Fibroblast of pulmonary artery (primary cell): ENCODE data around the gene NPIPA7.
"Not testable (repeated sequence)": the region's sequence is repeated elsewhere in the genome, so short reads cannot be mapped to it uniquely, and the experiment has no call there.

Experiments
- DNase-seq: peaks from one replicate; pipeline ENCODE4 v3.0.0-alpha.2; 2010; ENCODE audit warnings: low read depth
- H3K4me3 ChIP-seq: replicated peaks from 2 replicates; pipeline ENCODE4 v1.5.1; 2011; ENCODE audit warnings: low read depth, mild to moderate bottlenecking, control low read depth, low read length, moderate library complexity

NPIPA7 gene

DNA sequence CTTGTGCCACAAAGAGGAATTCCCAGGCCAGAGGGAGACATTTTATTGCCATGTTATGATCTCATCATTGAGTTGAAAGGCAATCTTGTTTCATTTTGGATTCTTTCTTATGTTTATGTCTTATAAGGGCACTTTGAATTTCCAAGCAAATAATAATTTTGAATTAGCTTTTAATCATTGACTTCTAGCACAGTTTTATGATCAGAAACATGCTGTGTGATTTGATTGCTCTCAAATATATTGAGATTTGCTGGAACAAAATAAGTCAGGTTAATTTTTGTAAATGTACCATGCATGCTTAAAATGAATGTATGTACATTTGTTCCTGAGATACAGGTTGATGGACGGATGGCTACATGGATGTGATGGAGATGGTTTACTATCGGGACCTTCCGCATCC is at the start of gene NPIPA7:
TSS of gene NPIPA7 (plus strand) at position 301 of the 400 bp plus-strand sequence. CDS start 105 bp downstream, outside the sequence.
- H3K4me3 ChIP-seq, DNase-seq: not testable (repeated sequence)

DNA sequence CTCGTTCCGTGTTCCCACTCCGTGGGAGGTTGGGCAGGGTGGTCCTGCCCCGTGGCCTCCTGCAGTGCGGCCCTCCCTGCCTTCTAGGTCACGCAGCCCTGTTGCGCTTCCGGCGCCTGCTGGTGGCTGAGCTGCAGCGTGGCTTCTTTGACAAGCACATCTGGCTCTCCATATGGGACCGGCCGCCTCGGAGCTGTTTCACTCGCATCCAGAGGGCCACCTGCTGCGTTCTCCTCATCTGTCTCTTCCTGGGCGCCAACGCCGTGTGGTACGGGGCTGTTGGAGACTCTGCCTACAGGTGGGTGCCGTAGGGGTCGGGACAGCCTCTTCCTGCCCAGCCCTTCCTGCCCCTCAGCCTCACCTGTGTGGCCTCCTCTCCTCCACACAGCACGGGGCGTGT is 47.5 kb upstream of the NPIPA7 start:
- not testable (repeated sequence) for DNase-seq, H3K4me3 ChIP-seq

DNA sequence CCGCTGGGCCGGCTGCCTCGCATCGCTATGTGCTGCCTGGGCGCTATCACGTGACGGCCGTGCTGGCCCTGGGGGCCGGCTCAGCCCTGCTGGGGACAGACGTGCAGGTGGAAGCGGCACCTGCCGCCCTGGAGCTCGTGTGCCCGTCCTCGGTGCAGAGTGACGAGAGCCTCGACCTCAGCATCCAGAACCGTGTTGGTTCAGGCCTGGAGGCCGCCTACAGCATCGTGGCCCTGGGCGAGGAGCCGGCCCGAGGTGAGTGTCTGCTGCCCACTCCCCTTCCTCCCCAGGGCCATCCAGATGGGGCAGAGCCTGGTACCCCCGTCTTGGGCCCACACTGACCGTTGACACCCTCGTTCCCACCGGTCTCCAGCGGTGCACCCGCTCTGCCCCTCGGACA is 21.4 kb upstream of the NPIPA7 start:
- H3K4me3 ChIP-seq, DNase-seq: not testable (repeated sequence)

DNA sequence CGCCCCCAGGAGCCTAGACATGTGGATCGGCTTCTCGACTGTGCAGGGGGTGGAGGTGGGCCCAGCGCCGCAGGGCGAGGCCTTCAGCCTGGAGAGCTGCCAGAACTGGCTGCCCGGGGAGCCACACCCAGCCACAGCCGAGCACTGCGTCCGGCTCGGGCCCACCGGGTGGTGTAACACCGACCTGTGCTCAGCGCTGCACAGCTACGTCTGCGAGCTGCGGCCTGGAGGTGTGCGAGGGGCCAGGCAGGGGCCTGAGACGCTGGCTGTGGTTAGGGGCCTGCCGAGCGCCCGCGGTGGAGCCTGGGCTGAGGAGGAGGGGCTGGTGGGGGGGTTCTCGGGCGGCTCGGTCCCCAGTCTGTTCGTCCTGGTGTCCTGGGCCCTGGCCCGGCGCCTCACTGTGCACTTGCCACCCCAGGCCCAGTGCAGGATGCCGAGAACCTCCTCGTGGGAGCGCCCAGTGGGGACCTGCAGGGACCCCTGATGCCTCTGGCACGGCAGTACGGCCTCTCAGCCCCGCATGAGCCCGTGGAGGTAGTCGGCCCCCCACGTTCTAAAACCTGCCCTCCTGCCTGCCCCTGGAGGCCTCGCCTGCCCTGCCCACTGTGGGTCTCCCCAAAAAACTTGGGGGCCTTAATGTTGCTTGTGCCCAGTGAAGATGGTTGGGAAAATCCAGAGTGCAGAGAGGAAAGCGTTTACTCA is 20.2 kb upstream of the NPIPA7 start:
- not testable (repeated sequence) for H3K4me3 ChIP-seq, DNase-seq

DNA sequence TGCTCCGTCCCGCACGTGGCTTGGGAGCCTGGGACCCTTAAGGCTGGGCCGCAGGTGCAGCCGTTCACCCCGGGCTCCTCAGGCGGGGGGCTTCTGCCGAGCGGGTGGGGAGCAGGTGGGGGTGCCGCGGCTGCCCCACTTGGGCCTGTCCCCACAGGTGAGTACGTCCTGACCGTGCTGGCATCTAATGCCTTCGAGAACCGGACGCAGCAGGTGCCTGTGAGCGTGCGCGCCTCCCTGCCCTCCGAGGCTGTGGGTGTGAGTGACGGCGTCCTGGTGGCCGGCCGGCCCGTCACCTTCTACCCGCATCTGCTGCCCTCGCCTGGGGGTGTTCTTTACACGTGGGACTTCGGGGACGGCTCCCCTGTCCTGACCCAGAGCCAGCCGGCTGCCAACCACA is 15.3 kb upstream of the NPIPA7 start:
- DNase-seq, H3K4me3 ChIP-seq: not testable (repeated sequence)

DNA sequence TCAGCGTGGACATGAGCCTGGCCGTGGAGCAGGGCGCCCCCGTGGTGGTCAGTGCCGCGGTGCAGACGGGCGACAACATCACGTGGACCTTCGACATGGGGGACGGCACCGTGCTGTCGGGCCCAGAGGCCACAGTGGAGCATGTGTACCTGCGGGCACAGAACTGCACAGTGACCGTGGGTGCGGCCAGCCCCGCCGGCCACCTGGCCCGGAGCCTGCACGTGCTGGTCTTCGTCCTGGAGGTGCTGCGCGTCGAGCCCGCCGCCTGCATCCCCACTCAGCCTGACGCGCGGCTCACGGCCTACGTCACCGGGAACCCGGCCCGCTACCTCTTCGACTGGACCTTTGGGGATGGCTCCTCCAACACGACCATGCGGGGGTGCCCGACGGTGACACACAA is 14.8 kb upstream of the NPIPA7 start:
- not testable (repeated sequence) for DNase-seq, H3K4me3 ChIP-seq

DNA sequence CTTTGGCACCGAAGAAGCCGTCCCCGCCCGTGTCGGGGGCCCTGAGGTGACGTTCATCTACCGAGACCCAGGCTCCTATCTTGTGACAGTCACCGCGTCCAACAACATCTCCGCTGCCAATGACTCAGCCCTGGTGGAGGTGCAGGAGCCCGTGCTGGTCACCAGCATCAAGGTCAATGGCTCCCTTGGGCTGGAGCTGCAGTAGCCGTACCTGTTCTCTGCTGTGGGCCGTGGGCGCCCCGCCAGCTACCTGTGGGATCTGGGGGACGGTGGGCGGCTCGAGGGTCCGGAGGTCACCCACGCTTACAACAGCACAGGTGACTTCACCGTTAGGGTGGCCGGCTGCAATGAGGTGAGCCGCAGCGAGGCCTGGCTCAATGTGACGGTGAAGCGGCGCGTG is 14.2 kb upstream of the NPIPA7 start:
- not testable (repeated sequence) for H3K4me3 ChIP-seq, DNase-seq

DNA sequence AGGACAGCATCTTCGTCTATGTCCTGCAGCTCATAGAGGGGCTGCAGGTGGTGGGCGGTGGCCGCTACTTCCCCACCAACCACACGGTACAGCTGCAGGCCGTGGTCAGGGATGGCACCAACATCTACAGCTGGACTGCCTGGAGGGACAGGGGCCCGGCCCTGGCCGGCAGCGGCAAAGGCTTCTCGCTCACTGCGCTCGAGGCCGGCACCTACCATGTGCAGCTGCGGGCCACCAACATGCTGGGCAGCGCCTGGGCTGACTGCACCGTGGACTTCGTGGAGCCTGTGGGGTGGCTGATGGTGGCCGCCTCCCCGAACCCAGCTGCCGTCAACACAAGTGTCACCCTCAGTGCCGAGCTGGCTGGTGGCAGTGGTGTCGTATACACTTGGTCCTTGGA is 13.6 kb upstream of the NPIPA7 start:
- not testable (repeated sequence) for H3K4me3 ChIP-seq, DNase-seq

DNA sequence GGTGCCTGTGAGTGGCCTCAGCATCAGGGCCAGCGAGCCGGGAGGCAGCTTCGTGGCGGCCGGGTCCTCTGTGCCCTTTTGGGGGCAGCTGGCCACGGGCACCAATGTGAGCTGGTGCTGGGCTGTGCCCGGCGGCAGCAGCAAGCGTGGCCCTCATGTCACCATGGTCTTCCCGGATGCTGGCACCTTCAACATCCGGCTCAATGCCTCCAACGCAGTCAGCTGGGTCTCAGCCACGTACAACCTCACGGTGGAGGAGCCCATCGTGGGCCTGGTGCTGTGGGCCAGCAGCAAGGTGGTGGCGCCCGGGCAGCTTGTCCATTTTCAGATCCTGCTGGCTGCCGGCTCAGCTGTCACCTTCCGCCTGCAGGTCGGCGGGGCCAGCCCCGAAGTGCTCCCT is 13.1 kb upstream of the NPIPA7 start:
- not testable (repeated sequence) for DNase-seq, H3K4me3 ChIP-seq

DNA sequence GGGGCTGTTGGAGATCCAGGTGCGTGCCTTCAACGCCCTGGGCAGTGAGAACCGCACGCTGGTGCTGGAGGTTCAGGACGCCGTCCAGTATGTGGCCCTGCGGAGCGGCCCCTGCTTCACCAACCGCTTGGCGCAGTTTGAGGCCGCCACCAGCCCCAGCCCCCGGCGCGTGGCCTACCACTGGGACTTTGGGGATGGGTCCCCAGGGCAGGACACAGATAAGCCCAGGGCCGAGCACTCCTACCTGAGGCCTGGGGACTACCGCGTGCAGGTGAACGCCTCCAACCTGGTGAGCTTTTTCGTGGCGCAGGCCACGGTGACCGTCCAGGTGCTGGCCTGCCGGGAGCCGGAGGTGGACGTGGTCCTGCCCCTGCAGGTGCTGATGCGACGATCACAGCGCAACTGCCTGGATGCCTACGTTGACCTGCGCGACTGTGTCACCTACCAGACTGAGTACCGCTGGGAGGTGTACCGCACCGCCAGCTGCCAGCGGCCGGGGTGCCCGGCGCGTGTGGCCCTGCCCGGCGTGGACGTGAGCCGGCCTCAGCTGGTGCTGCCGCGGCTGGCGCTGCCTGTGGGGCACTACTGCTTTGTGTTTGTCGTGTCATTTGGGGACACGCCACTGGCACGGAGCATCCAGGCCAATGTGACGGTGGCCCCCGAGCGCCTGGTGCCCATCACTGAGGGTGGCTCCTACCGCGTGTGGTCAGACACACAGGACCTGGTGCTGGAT is 12.2 kb upstream of the NPIPA7 start:
- not testable (repeated sequence) for H3K4me3 ChIP-seq, DNase-seq

DNA sequence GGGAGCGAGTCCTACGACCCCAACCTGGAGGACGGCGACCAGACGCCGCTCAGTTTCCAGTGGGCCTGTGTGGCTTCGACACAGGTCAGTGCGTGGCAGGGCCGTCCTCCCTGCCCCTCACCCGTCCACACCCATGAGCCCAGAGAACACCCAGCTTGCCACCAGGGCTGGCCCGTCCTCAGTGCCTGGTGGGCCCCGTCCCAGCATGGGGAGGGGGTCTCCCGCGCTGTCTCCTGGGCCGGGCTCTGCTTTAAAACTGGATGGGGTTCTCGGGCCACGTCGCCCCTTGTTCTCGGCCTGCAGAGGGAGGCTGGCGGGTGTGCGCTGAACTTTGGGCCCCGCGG is 11.7 kb upstream of the NPIPA7 start:
- not testable (repeated sequence) for H3K4me3 ChIP-seq, DNase-seq

DNA sequence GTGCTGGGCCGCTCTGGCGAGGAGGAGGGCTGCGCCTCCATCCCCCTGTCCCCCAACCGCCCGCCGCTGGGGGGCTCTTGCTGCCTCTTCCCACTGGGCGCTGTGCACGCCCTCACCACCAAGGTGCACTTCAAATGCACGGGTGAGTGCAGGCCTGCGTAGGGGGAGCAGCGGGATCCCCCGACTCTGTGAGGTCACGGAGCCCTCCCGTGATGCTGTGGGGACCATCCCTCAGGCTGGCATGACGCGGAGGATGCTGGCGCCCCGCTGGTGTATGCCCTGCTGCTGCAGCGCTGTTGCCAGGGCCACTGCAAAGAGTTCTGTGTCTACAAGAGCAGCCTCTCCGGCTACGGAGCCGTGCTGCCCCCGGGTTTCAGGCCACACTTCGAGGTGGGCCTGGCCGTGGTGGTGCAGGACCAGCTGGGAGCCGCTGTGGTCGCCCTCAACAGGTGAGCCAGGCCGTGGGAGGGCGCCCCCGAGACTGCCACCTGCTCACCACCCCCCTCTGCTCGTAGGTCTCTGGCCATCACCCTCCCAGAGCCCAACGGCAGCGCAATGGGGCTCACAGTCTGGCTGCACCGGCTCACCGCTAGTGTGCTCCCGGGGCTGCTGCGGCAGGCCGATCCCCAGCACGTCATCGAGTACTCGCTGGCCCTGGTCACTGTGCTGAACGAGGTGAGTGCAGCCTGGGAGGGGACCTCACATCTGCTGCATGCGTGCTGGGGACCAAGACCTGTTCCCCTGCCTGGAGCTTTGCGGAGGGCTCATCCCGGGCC is 9.7 kb upstream of the NPIPA7 start:
- not testable (repeated sequence) for DNase-seq, H3K4me3 ChIP-seq

DNA sequence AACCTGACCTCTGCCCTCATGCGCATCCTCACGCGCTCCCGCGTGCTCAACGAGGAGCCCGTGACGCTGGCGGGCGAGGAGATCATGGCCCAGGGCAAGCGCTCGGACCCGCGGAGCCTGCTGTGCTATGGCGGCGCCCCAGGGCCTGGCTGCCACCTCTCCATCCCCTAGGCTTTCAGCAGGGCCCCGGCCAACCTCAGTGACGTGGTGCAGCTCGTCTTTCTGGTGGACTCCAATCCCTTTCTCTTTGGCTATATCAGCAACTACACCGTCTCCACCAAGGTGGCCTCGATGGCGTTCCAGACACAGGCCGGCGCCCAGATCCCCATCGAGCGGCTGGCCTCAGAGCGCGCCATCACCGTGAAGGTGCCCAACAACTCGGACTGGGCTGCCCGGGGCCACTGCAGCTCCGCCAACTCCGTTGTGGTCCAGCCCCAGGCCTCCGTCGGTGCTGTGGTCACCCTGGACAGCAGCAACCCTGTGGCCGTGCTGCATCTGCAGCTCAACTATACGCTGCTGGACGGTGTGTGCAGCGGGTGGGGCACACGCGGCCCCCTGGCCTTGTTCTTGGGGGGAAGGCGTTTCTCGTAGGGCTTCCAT is 7.7 kb upstream of the NPIPA7 start:
- not testable (repeated sequence) for H3K4me3 ChIP-seq, DNase-seq

DNA sequence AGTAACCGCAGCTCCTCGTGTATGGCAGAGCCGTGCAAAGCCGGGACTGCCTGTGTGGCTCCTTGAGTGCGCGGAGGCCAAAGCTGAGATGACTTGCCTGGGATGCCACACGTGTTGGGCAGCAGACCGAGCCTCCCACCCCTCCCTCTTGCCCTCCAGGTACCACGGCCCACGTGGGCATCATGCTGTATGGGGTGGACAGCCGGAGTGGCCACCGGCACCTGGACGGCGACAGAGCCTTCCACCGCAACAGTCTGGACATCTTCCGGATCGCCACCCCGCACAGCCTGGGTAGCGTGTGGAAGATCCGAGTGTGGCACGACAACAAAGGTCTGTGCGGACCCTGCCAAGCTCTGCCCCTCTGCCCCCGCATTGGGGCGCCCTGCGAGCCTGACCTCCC is 4.7 kb upstream of the NPIPA7 start:
- not testable (repeated sequence) for H3K4me3 ChIP-seq, DNase-seq

DNA sequence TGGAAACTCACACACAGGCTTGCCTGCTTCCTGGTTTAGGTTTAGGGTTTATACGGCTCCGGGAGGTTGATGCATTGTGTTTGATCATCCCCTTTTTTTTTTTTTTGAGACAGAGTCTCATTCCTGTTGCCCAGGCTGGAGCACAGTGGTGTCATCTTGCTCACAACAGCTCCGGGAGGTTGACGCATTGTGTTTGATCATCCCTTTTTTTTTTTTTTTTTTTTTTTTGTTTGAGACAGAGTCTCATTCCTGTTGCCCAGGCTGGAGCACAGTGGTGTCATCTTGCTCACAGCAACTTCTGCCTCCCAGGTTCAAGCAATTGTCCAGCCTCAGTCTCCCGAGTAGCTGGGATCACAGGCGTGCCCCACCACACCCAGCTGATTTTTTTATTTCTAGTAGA is 20.7 kb downstream of the NPIPA7 start:
- H3K4me3 ChIP-seq, DNase-seq: not testable (repeated sequence)

DNA sequence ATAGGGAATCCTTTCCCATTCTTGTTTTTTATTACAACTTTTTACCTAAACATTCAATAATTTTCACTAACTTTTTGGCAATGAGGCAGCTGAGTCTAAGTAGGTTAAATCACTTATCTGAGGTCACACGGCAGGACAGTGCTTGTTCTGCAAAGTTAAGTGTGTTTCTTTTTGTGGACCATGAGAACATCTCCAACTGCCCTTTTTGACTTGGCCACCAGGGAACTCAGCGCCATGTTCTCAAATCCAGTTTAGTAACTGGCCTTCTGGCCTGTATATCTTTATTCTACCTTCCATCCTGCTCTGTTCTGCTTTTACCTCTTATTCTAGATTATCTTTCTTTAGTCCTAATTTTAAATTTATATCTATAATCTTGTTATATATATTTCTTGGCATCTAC is 23.4 kb downstream of the NPIPA7 start:
- not testable (repeated sequence) for DNase-seq, H3K4me3 ChIP-seq

DNA sequence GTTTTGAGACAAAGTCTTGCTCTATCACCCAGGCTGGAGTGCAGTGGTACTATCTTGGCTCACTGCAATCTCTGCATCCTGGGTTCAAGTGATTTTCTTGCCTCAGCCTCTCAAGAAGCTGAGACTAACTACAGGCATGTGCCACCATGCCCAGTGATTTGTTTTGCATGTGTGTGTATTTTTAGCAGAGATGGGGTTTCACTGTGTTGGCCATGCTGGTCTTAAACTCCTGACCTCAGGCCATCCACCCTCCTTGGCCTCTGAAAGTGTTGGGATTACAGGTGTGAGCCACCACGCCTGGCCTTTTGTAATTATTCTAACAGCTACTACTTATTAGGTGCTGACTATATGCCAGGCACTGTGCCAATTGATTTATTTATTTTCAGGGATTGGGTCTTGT is 25.3 kb downstream of the NPIPA7 start:
- not testable (repeated sequence) for DNase-seq, H3K4me3 ChIP-seq

DNA sequence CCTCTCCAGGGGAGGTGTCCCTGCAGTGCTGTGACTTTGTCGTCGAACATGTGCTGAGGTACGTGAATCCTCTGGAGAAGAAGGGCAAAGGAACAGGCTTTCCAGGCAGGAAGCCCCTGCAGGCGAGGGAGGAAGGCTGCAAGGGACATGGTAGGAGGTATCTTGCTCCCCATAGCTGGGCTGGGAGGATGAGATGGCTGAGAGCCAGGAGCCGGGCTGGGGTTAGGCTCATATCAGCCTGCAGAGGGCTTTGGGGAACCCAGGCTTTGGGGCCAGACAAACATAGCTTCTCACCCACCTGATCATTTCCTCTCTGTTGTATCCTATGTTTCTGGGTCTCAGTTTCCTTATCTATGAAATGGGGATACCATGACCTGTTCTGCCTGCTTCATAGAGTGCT is 26.5 kb downstream of the NPIPA7 start:
- DNase-seq = not testable (repeated sequence)

DNA sequence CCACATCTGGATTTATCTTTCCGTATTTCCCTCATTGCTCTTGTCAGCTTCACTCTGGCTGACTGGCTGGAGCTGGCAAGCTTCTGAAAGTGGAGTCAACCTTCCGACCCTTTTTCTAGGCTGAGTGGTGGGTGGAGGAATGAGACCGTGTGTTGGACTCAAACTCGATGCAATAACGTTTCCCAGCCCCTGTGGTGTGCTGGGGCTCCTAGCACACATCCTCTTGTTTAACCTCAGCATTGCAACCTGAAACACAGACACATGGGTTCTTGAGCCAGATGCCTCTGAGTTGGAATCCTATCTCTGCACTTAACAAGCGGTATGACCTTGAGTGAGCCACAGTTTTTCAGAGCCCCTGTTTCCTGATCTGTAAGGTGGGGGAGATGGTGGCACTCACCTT is 29.5 kb downstream of the NPIPA7 start:
- not testable (repeated sequence) for DNase-seq, H3K4me3 ChIP-seq

More for the DNA sequence above, 26.5 kb downstream of the NPIPA7 start:
- not testable (repeated sequence) for H3K4me3 ChIP-seq
